Neural progenitor cell (in vitro differentiated cells): ENCODE results near the gene TDRD6. TPM values are rescaled to one million over a fixed set of nuclear protein-coding genes. Genes with fewer than 3 reads are reported as not detected.
"Not testable (repeated sequence)": the region's sequence is repeated elsewhere in the genome, so short reads cannot be mapped to it uniquely, and the experiment has no call there.

Experiments used
- DNase-seq: peaks from one replicate; pipeline ENCODE4 v3.0.0-alpha.2; 2016; ENCODE audit warnings: low spot score
- H2AFZ ChIP-seq: fragments of 200-600 bp; sonication (generic); replicated peaks from 2 replicates; pipeline ENCODE4 v1.6.1; 2016; ENCODE audit warnings: antibody characterized with exemption
- H3F3A ChIP-seq: fragments of 200-600 bp; sonication (generic); 2 replicates; pipeline ENCODE4 v1.6.1; 2016; ENCODE audit warnings: antibody characterized with exemption, low read depth
- H3K27ac ChIP-seq: fragments of 200-600 bp; sonication (generic); 2 replicates; pipeline ENCODE4 v1.5.1; 2016; ENCODE audit warnings: mild to moderate bottlenecking
- H3K27me3 ChIP-seq: fragments of 200-600 bp; sonication (generic); 2 replicates; pipeline ENCODE4 v1.6.1; 2016; ENCODE audit warnings: mild to moderate bottlenecking, moderate library complexity
- H3K36me3 ChIP-seq: fragments of 200-600 bp; sonication (generic); 2 replicates; pipeline ENCODE4 v1.5.1; 2016
- H3K4me1 ChIP-seq: fragments of 200-600 bp; sonication (generic); 2 replicates; pipeline ENCODE4 v1.6.1; 2016; ENCODE audit warnings: mixed run types
- H3K4me2 ChIP-seq: fragments of 200-600 bp; sonication (generic); 2 replicates; pipeline ENCODE4 v1.6.1; 2016
- H3K4me3 ChIP-seq: fragments of 200-600 bp; sonication (generic); 2 replicates; pipeline ENCODE4 v1.5.1; 2016
- H3K79me2 ChIP-seq: fragments of 200-600 bp; sonication (generic); 2 replicates; pipeline ENCODE4 v1.6.1; 2016; ENCODE audit warnings: low read depth
- H3K9ac ChIP-seq: fragments of 200-600 bp; sonication (generic); 2 replicates; pipeline ENCODE4 v1.6.1; 2016
- H3K9me3 ChIP-seq: fragments of 200-600 bp; sonication (generic); 2 replicates; pipeline ENCODE4 v1.5.1; 2016; ENCODE audit warnings: low read depth
- H4K20me1 ChIP-seq: fragments of 200-600 bp; sonication (generic); 2 replicates; pipeline ENCODE4 v1.6.1; 2016; ENCODE audit warnings: low read depth
- H3K27ac Mint-ChIP-seq: 3 replicates; pipeline ENCODE4 v1.8.0; 2021; ENCODE audit warnings: mixed read lengths
- H3K27me3 Mint-ChIP-seq: 2 replicates; pipeline ENCODE4 v1.8.0; 2022; ENCODE audit warnings: low read depth, mild to moderate bottlenecking, inconsistent platforms, moderate library complexity, mixed read lengths; ENCODE audit not compliant: insufficient read depth
- H3K36me3 Mint-ChIP-seq: 3 replicates; pipeline ENCODE4 v1.8.0; 2021; ENCODE audit warnings: mixed read lengths
- H3K4me1 Mint-ChIP-seq: 3 replicates; pipeline ENCODE4 v1.8.0; 2021; ENCODE audit warnings: mixed read lengths
- H3K4me3 Mint-ChIP-seq: 3 replicates; pipeline ENCODE4 v1.8.0; 2021; ENCODE audit warnings: mild to moderate bottlenecking, moderate library complexity, mixed read lengths
- H3K9me3 Mint-ChIP-seq: 3 replicates; pipeline ENCODE4 v1.8.0; 2020; ENCODE audit warnings: mixed read lengths
- EZH2 ChIP-seq: fragments of 200-600 bp; sonication (generic); IDR thresholded peaks from 2 replicates; pipeline ENCODE4 v1.6.1; 2017; ENCODE audit warnings: antibody characterized with exemption, mild to moderate bottlenecking, moderate library complexity
- EZH2phosphoT487 ChIP-seq: fragments of 200-600 bp; sonication (generic); IDR thresholded peaks from 2 replicates; pipeline ENCODE4 v1.6.1; 2017; ENCODE audit warnings: antibody characterized with exemption
- total RNA-seq: library from RNA; depleted of rRNA; stranded (reverse); fragments of >200 nt; gene quantifications from 2 replicates; pipeline ENCODE4 v1.2.3, GENCODE V29; 2015; ENCODE audit warnings: low replicate concordance
- TF ChIP-seq, protein P1 (sequence below): fragments of 200-600 bp; sonication (generic); IDR thresholded peaks from 2 replicates; pipeline ENCODE4 v1.5.1; 2017; ENCODE audit warnings: antibody characterized with exemption, mild to moderate bottlenecking

The TDRD6 gene
- total RNA-seq, 1 donor from 2014 or later: 0.09 TPM

DNA sequence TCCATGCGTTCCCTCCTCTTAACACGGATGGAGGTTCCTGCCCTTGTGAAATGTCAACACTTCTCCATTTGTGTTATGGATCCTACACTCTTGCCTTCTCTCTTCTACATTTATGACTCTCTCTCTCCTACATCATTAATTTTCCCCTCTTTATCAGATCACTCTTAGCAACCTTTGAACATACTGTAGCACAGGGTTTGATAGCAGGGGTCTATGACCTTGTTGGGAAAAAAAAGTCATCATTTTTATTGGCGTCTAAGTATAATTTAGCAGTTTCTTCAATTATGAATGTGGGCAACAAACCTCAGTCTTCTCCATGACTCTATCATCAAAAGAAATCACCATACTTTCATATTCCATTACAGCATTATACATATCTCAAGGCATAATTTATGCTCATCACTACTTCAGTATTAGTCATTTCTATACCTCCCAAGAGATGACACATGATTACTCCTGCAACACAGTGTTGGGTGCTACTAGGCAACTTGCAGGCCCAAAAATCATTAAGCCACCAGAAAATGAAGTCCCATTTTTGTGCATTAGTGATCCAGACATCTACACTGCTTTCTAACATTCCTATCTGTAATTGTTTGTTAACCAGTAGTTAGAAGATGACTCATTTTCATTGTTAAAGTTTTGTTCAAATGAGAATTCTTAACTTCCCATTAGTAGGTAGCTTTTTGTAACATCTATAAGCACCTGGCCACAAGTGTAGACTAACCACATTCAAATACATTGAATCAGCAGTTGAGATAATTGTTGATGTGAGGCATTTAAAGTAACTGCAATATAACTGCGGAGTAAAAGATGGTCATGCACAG lies 44.5 kb upstream of the TDRD6 start:
- Histone ChIP-seq H3K4me3 (no peak overlapping the region), H3K27me3 (no peaks in the 10 kb centered on the region), H3K36me3 (no peaks in the 10 kb centered on the region), H3K27ac (no peak overlapping the region), H3K79me2 (no peaks in the 10 kb centered on the region), H3K4me2 (no peak overlapping the region), H3K4me1 (no peaks in the 10 kb centered on the region), H2AFZ (no peak overlapping the region), H3F3A (no peaks in the 10 kb centered on the region), H4K20me1 (no peaks in the 10 kb centered on the region), H3K9me3 (no peaks in the 10 kb centered on the region), H3K9ac (no peak overlapping the region)
- peaks cover 2% of the 10 kb centered on the region for H3K27me3 Mint-ChIP-seq
- no peak overlapping the region for H3K4me3 Mint-ChIP-seq
- H3K9me3 Mint-ChIP-seq: peaks cover 3% of the 10 kb centered on the region
- no peak for TF ChIP-seq EZH2phosphoT487
- TF ChIP-seq EZH2: no peak
- TF ChIP-seq, protein P1, sequence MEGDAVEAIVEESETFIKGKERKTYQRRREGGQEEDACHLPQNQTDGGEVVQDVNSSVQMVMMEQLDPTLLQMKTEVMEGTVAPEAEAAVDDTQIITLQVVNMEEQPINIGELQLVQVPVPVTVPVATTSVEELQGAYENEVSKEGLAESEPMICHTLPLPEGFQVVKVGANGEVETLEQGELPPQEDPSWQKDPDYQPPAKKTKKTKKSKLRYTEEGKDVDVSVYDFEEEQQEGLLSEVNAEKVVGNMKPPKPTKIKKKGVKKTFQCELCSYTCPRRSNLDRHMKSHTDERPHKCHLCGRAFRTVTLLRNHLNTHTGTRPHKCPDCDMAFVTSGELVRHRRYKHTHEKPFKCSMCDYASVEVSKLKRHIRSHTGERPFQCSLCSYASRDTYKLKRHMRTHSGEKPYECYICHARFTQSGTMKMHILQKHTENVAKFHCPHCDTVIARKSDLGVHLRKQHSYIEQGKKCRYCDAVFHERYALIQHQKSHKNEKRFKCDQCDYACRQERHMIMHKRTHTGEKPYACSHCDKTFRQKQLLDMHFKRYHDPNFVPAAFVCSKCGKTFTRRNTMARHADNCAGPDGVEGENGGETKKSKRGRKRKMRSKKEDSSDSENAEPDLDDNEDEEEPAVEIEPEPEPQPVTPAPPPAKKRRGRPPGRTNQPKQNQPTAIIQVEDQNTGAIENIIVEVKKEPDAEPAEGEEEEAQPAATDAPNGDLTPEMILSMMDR: no peak
- DNase-seq: no peak
- H3K4me1 Mint-ChIP-seq: peaks cover 6% of the 10 kb centered on the region
- no peaks in the 10 kb centered on the region for H3K36me3 Mint-ChIP-seq
- no peak overlapping the region for H3K27ac Mint-ChIP-seq

DNA sequence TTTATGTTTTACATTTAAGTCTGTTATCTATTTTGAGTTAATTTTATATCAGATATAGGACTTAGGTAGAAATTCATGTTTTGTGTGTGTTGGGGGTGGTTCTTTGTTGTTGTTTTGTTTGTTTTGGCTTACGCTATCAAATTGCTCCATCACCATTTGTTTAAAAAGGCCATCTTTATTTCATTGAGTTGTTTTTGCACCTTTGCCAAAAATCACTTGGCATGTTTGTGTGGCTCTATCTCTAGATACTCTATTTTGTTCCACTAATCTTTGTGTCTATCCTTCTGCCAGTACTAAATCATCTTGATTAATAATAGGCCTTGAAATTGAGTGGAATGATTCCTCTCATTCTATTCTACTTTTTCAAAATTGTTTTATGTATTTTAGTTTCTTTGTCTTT lies 42.4 kb upstream of the TDRD6 start:
- Mint-ChIP-seq H3K9me3 (peaks cover 3% of the 10 kb centered on the region), H3K27me3 (peaks cover 2% of the 10 kb centered on the region), H3K4me1 (peaks cover 4% of the 10 kb centered on the region), H3K36me3 (no peaks in the 10 kb centered on the region), H3K4me3 (no peak overlapping the region), H3K27ac (no peak overlapping the region)
- no peaks in the 10 kb centered on the region for H3K79me2 ChIP-seq
- no peak overlapping the region for H3K27ac ChIP-seq
- H4K20me1 ChIP-seq: no peaks in the 10 kb centered on the region
- H3K4me2 ChIP-seq: no peak overlapping the region
- no peak overlapping the region for H2AFZ ChIP-seq
- no peaks in the 10 kb centered on the region for H3F3A ChIP-seq
- no peaks in the 10 kb centered on the region for H3K4me1 ChIP-seq
- DNase-seq: no peak
- no peaks in the 10 kb centered on the region for H3K27me3 ChIP-seq
- H3K9me3 ChIP-seq: no peaks in the 10 kb centered on the region
- no peak overlapping the region for H3K4me3 ChIP-seq
- no peak overlapping the region for H3K9ac ChIP-seq
- no peaks in the 10 kb centered on the region for H3K36me3 ChIP-seq
- TF ChIP-seq, protein P1: no peak
- TF ChIP-seq EZH2: no peak
- TF ChIP-seq EZH2phosphoT487: no peak

DNA sequence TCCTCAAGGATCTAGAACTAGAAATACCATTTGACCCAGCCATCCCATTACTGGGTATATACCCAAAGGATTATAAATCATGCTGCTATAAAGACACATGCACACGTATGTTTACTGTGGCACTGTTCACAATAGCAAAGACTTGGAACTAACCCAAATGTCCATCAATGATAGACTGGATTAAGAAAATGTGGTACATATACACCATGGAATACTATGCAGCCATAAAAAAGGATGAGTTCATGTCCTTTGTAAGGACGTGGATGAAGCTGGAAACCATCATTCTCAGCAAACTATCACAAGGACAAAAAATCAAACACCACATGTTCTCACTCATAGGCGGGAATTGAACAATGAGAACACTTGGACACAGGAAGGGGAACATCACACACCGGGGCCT lies 39.6 kb upstream of the TDRD6 start:
- not testable (repeated sequence) for H3K9me3 Mint-ChIP-seq, H3K27ac ChIP-seq, H3K27me3 Mint-ChIP-seq, H3F3A ChIP-seq, H3K9me3 ChIP-seq, H3K9ac ChIP-seq, DNase-seq, H3K36me3 ChIP-seq, H3K4me3 Mint-ChIP-seq, H3K27ac Mint-ChIP-seq, H3K36me3 Mint-ChIP-seq, H4K20me1 ChIP-seq, H3K4me2 ChIP-seq, H2AFZ ChIP-seq, H3K4me3 ChIP-seq, H3K27me3 ChIP-seq
- peaks cover 14% of the 10 kb centered on the region for H3K79me2 ChIP-seq
- H3K4me1 Mint-ChIP-seq: peaks cover 16% of the 10 kb centered on the region
- peaks cover 13% of the 10 kb centered on the region for H3K4me1 ChIP-seq

DNA sequence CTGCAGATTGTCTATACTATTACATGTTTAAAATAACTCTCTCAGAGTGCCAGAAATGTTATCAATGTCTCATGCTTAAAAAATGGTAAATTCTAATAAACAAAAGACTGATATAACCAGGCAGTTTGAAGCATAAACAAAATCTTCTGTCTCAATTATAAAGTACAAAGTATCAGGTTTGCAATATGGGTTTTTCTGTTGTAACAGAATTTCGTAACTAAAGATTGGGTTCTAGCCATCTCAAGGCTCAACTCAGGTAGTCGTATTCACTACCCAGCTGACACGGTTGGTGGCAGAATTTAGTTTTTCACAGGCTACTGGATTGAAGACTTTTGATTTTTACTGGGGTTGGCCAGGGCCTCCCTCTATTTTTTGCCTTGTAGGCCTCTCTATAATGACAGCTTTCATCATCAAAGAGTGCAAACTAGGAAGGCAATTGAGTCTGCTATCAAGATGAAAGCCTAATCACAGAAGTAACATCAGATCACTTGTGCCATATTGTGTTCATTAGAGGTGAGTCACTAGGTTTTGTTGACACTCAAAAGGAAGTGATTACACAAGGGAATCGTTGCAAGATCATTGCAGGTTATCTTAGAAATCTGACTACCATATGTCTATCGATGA lies 38.7 kb upstream of the TDRD6 start:
- Histone ChIP-seq H3K9me3 (no peaks in the 10 kb centered on the region), H3K79me2 (peaks cover 14% of the 10 kb centered on the region), H3F3A (no peaks in the 10 kb centered on the region), H3K4me2 (no peak overlapping the region), H3K9ac (no peak overlapping the region), H3K27ac (no peak overlapping the region), H3K27me3 (peaks cover 7% of the 10 kb centered on the region), H2AFZ (no peak overlapping the region), H3K4me3 (no peak overlapping the region), H3K36me3 (no peaks in the 10 kb centered on the region), H3K4me1 (peaks cover 19% of the 10 kb centered on the region), H4K20me1 (peaks cover 5% of the 10 kb centered on the region)
- no peak for TF ChIP-seq EZH2phosphoT487
- no peak for TF ChIP-seq EZH2
- TF ChIP-seq, protein P1: no peak
- H3K4me1 Mint-ChIP-seq: peaks cover 20% of the 10 kb centered on the region
- H3K27me3 Mint-ChIP-seq: peaks cover 2% of the 10 kb centered on the region
- no peak overlapping the region for H3K4me3 Mint-ChIP-seq
- H3K9me3 Mint-ChIP-seq: peaks cover 3% of the 10 kb centered on the region
- H3K36me3 Mint-ChIP-seq: no peaks in the 10 kb centered on the region
- no peak overlapping the region for H3K27ac Mint-ChIP-seq
- no peak for DNase-seq
